CD4-positive, alpha-beta T cell treated with Interleukin-1 beta for 1 hour (primary cell): ENCODE data around the gene ZBTB14.

Experiments
- DNase-seq, 2 donors: peaks; one replicate each; pipeline ENCODE4 v3.0.0-alpha.2; 2020 to 2022

ZBTB14 gene, protein sequence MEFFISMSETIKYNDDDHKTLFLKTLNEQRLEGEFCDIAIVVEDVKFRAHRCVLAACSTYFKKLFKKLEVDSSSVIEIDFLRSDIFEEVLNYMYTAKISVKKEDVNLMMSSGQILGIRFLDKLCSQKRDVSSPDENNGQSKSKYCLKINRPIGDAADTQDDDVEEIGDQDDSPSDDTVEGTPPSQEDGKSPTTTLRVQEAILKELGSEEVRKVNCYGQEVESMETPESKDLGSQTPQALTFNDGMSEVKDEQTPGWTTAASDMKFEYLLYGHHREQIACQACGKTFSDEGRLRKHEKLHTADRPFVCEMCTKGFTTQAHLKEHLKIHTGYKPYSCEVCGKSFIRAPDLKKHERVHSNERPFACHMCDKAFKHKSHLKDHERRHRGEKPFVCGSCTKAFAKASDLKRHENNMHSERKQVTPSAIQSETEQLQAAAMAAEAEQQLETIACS

DNA sequence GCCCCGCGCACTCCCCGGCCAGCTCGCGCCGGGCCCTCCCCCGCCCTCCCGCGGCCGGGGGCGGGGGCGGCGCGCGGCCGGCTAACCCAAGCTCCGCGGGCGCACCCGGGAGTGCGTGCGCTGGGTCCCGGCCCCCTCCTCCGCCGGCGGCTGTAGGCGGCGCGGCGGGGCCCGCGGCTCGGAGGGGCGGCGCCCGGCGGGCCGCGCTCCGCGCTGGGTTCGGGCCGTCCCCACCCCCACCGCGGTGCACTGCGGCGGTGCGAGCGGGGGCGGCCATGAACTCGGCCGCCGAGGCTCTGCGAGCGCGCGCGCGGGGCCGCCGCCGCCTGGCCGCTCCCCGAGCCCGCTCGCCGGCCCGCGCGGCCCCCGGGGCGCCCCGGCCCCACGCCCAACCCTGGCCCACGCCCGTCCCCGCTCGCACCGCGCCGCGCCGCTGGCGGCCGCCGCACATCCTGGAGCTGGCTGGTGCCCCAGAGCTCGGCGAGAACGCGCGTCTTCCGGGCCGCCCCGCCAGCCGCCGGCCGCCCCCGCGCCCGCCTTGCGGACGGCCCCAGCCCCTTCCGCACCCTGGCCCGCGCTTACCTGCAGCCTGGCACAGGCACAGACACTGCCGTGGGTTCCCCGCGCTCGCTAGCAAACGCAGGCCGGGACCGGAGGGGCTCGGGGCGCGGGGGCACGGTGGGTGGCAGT is at the start of gene ZBTB14:
Gene ZBTB14, minus strand, starts transcription at position 496 of the 690 bp plus-strand sequence. CDS start 2,480 bp downstream, outside the sequence.
- peak; percentile 70 to 72 for DNase-seq

DNA sequence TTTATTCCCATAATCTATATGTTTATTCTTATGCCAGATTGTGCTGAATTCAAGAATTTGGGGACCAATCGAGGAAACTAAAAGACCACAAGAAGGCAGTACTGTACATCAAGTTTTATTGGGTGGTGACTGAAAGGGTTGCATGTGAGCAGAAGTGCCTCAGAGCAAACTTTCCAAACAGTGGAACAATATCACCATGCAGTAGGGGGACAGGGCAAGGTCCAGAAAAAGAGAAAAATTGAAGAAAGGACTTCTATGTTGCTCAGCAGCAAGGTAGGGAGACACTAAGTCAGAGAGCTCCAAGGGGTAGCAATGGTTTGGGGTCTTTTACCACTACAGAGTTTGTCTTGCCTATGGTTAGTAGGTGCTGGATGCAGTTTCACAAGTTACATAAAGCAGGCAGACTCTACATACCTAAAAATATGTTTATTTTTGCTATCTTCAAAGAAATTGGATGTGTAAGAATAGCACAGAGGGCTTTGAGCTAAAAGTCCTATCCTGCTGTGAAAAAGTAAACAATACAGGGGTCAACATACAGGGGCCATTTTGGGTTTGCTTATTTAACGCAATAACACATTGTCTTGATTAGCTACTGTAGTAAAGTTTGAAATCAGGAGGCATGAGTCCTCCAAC is 43.8 kb upstream of the ZBTB14 start:
- no peak for DNase-seq

DNA sequence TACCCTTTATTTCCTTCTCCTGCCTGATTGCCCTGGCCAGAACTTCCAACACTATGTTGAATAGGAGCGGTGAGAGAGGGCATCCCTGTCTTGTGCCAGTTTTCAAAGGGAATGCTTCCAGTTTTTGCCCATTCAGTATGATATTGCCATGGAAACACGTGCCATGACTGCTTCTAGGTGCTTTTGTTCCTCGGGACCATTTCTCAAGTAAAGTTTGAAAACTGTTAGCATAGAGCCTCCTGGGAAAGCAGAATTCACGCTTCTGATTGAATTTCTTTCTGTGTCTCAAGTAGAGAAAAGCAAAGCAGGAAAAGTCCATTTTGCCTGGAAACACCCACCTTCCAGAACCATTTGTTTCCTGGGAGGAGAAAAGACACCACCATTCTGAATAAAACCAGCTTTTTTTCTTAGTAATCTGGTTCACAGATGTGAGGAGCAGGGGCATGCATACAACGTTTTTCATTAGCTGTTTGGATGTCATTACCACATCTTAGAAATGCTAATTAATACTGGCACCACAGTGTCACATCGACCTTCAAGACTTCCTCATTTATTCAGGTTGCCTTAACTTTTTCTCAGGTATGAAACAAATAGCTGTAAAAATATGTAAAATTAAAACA is 39.0 kb upstream of the ZBTB14 start:
- no peak for DNase-seq

DNA sequence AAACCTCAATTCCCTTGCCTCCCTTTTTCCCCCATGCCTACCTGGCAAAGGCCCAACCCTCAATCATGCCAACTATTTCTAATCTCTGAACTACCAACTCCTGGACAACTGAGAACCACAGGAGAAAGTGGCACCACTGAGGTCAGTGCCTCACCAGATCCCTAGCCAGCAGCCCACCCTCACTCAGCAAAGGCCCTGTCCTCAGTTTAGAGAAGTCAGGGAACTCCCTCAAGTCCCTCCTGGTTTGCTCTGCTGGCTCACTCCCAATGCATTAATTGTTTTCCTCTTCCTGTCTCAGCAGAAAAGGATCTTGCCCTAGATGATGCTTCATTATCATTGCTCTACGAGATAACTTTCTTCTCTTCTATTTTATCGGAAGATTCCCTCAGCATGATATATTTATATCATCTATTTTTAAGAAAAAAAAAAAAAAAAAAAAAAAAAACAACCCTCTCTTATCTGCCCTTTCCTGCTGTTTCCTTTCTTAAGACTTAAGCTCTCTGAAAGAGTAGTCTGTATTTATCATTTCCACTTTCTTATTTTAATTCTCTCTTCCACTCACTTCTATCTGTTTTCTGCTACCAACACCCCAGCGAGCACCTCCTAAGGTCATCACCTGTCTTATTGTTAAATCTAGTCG is 22.7 kb upstream of the ZBTB14 start:
- DNase-seq = no peak

DNA sequence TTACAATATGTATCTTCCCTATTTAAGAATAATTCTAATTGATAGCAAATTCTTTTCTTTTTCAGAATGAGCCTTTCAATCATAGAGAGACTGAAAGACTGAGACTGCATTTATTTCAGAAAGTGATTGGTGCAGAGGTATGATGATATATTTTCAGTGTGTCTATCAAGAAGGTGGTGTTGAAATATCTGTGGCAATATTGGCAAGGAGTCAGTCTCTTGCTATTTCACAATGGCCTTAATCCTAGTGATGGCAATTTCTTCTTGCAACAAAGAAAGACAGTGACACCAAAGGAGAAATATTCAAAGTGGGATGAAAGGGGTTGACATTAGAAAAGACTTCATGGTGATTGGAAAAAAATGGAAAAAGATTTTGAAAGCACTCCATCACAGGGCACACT is 21.7 kb upstream of the ZBTB14 start:
- no peak for DNase-seq

DNA sequence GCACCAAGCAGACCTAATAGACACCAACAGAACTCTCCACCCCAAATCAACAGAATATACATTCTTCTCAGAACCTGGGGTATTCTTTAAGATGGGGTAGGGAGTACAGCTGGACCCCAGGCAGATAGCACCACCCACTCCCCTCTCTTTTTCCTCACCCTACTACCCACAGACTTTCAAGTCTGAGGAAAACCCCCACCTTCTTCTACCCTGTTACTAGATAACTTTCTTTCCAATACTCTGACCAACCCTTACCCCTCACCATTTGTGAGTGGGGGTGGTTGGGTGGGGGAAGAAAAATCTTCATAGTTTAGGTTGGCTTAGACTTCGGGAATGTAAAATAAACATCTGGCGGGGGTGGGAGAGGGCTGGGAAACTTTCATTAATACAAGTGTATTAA is 20.3 kb upstream of the ZBTB14 start:
- no peak for DNase-seq

DNA sequence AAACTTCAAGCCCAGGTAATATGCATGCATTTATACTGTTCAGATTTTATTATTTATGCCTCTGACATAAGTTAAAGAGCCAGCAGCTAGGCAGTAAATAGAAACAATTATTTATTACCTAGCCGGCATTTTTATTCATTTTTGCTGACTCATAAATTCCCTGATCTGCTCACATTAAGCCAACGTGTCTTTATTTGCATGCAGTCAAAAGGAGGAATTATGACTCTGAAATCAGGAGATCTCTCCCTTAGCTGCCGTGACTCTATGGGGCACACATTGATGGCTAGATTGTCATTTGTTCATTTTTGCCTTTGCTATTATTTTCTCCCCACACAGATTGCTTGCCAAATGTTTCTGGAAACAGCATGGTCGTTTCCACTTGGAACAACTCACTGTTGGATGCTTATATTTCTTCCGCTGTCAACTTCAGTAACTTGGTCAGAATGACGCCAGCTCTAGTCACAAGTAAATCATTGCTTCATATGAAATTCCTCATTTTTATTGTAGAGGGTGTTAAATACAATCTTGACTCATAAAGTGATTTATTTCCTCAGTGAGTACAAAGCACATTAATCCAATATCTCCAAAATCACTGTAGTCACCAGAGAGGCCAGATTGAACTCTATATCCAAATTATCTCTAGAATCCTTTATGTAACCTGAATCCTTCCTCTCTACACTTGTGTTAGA is 15.9 kb upstream of the ZBTB14 start:
- DNase-seq = no peak

DNA sequence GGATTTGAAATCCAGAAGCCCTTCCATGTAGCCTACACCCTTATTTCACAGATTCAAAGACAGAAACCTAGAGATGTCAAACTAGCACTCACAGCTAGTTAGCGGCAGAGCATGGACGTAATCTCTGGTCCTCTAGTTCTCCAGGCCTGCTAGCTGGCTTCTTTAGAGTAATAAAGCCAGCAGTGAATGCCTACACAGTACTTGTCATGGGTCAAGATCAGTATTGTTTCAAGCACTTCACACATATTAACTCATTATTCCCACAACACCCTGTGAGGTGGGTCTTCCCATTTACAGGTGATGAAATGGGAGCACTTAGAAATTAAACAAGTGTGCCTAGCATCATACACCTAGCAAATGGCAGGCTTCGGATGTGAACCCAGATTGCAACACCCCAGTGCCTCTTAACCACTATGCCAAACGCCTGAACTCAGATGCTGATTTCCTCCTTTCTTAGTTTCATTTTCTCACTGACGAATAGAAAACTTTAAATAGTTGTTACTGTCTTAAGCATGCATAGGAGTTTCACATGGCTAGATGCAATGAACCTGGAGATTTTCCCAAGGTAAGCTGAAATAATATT is 14.5 kb upstream of the ZBTB14 start:
- peak; percentile 31 to 56 for DNase-seq

DNA sequence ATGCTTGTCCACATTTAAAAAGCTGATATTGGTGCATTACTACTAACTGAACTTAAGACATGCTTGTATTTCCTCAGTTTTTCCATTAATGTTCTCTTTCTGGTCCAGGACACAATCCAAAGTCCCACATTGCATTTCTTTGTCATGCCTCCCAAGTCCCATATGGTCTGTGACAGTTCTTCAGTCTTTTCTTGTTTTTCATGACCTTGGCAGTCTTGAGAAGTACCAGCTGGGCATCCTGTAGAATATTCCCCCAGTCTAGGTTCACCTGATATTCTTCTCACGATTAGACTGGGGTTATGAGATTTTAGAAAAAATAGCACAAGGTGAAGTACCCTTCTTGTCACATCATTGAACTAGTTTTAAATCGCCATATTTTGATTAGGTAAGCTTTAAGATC is 10.3 kb upstream of the ZBTB14 start:
- no peak for DNase-seq

DNA sequence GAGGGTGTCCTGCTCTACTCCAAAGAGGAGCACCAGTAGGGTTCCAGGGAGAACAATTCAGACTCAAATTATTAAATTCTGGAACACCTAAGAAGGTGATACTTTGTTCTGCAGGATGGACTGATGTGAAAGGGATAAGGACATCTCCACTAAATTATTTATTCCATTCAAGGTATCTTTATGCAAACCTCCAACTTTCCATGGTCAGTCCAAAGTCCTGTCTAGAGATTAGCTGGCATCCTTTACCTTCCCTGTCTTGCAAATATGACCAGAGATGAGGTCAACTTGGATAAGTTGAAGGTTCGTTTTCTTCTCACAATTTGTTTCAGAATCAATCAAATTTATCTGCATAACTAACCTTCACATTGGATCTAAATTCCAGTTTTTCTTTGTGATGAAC is 8.7 kb upstream of the ZBTB14 start:
- no peak for DNase-seq

DNA sequence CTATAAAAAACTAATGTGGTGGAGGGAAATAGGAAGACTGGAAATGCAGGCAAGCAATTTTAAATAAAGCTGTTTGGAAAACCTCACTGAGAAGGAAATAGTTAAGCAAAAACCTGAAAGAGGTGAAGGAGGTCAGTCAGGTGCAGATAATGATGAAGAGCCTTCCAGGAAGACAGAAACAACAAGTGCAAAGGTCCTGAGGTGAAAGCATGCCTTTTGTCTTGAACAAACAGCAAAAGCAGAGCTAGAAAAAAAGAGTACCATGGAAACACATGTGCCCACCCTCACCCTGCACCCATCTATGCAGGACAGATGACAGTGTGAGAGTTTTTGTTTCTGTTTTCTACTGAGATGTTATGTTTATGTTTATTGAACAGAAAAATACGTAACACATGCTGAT is 8.1 kb upstream of the ZBTB14 start:
- no peak for DNase-seq

DNA sequence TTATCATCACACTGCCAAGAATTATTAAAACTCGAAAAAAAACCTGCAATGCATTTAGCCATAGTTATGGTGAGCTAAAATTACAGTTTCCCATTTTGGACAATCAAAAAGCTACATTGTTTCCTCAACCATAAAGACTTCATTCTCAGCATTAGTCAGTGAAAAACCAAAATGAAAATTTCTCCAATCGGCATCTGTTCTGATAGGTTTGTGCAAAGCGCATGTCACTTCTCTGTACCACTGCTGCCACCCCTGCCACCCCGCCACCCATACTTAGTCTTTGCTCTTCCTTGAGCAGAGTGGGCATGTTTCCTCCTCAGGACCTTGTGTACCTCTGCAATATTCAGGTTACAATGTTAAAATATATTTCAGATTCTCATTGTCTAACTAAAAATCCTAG is 7.1 kb upstream of the ZBTB14 start:
- no peak for DNase-seq

DNA sequence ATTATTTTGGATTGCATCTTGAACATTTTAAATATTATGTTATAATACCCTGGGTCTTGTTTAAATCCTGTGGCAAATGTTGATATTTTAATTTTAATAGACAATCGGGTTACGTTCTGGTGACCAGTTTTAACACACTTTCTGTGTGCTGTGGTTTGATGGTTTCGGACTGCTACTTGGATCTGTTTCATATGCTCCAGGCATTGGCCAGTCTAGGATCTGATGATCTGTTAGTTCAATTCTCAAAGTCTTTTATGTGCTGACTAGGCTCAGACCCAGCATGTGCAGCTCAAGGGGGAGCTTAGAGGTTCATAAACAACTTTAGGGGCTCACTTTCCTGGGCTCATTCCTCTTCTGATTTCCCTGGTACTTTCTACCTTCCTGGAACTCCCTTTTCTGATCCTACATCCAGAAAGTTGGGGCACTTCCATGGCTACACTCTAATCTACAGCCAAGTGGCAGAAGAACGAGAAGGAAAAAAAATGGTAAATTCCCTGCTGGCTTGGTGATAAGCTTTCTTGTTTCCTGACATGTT is 5.0 kb upstream of the ZBTB14 start:
- no peak for DNase-seq

DNA sequence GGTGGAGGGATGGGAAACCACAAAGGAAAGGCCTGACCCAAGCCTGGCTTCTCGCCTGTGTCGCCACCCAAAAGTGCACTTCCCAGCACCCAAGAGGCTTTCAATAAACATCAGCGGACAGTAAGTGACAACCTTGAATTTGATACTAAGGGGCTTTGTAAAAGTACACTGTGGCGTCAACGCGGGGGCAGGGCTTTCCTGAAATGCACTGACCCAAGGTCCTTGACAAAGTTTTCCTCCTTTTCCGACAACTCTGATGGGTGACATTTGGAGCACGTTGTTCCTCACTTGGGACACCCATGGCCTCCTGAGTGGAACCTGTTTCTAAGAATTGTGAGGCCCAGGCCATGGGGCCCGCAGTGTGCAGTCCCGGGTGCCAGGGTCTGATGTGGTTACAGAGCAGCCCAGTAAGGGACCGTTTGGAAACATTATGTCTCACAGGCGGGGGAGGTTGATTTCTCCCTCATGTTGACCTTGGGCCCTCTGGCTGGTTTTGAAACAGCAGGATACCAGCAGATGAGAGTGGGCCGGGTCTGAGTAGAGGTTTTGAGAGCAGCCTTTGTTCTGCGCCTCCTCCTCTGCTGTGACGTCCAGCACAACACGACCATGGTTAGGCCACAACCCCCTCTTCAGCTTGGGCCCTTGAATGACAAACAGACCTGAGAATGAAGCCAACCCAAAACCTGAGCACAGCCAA is 2.8 kb upstream of the ZBTB14 start:
- no peak for DNase-seq

DNA sequence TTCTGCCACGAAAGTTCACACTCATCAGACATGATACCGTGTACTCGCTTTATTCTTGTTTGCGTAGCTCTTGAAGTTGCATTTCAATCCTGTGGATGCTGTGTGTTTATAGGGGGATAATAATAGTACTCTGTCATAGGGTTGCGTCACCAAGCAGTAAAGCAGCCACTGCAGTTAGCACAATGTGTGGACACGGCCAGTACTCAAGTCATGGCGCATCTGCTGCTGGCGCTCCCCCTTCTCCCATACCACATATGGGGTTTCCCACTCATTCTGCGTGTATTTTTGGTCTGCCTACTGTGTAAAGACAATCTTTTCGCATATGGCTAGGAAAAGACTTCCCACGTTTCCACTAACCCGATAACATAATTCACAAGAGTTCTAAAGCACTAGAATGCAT is 2.1 kb upstream of the ZBTB14 start:
- DNase-seq = no peak

DNA sequence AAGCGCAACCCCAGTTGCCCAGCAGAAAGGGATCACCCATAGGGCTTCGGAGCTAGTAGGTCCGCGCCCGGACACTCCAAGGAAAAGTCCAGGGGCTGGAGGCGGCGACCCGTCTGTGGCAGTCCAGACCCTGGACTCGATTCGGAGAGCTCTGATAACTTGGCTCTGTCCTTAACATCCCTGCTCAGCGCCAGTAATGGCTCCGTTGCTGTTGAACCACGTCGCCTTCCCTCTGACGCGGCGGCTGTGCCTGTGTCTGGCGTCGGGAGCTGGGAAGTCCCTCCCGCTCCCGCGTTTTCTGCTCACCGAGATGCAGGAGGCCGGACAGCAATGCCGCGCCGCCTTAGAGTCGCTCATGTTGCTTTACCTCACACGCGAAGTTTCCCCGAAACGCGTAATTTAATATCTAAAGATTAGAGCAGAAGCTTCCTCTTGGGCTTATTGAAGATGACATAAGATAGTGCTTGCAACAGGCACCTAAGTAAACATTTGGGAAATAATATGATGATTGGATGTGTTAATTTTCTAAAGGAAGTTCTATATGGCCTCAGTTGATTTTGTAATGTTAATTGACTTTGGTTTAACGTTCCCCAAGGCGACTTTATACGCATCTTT is 1.3 kb upstream of the ZBTB14 start:
- DNase-seq = peak; percentile 71 to 72

DNA sequence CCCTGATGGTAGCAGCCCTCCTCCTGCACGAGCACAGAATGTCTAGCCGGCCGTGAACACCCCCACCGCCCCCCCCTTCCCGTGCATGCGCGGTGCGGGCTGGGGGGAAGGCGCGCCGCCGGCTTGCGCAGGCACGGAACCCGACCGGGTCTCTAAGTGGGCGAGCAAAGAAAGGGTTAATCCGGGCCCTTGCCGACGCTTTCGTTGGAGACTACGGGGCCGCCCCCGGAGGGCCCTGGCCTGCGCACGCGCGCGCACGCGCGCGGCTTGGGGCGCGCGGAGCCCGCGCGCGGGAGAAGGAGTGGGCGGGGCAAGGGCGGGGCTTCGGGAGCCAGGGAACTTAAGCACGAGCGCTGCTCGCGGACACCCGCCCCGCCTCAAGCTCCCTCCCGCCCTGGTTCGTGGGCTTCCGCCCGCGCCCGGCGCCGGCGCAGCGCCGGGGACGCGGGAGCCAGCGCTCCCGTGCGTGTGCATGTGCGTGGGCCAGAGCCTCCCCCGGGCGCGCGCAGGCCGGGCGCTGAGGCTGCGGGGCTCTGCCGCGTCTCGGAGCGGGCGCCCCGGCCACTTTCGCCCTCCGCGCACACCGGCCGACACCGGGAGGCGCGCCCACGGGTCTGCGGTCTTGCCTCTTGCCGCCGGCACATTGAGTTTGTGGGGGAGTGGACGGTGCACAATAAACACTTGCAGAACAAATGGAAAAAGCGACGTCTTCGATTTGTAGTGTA is 617 bp upstream of the ZBTB14 start:
- DNase-seq = peak; percentile 96 to 97

DNA sequence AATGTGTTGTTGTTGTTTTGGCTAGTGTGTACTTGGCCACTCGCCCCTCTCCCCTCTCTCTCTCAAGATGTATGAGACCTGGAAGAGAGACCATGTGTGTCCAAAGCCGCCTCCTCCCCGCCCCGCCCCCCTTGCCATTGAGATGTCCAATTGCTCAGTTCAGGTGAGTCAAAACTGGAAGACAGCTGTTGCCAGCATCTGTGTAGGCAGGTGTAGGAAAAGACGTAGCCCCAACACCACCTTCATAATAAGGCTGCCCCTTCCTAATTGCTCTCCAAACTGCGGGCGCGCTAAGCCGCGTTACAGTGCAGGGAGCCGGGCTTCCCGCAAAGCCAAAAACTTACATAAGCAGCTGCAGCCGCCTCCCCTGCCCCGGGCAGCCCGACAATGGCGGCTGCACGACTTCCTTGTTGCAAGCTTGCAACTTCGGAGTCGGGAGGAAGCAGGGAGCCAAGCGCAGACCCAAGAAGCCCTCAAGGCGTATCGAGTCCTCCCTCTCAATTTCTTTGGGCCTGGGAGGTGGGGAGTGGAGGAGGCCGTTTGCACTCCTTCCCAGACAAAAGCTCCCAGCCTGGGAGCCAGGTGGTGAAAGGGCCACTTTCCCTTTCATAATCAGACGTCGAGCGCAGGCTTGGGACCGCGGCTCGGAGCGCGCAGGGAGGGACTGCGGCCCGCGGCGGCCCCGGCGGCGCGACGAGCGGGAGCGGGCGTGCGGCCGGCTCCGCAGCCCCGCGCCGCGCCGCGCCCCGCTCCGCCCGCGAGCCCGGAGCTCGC is 882 bp downstream of the ZBTB14 start:
- peak; percentile 63 to 64 for DNase-seq

DNA sequence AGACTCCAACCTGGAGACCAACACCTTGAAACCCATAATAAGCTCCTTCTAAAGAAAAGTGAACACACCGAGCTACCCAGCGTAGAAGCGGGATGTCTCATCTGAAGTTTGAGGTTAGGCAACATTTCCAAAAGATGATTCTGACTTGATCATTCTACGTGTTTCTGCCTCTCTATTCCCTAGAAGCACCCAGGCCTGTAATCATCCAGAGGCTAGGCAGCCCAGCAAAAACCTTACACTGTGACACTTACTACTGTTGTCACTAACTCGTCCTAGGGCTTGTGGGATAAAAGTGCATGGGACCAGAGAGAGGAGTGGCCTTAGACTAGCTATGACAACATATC is 1.4 kb downstream of the ZBTB14 start:
- DNase-seq = no peak
